HT-29 (cell line): ENCODE measurements around the gene SLC19A1. TPM values are rescaled to one million over a fixed set of nuclear protein-coding genes. Genes with fewer than 3 reads are reported as not detected.

Experiments
- DNase-seq: peaks from one replicate; pipeline ENCODE4 v3.0.0-alpha.2; 2015; ENCODE audit warnings: low spot score
- total RNA-seq: library from RNA; depleted of rRNA; stranded (reverse); fragments of >200 nt; shearing (Covaris generic); gene quantifications from 2 replicates; pipeline ENCODE4 v1.2.3, GENCODE V29; 2014

The SLC19A1 gene
- total RNA-seq, 1 experiment from 2014 or later = 67.4 TPM

- DNase-seq = no peak
Measured at GRCh38 chr21:45558044-45558721, 15.9 kb upstream of the SLC19A1 start.

- no peak for DNase-seq
Measured at GRCh38 chr21:45557616-45558043, 15.4 kb upstream of the SLC19A1 start.

DNA sequence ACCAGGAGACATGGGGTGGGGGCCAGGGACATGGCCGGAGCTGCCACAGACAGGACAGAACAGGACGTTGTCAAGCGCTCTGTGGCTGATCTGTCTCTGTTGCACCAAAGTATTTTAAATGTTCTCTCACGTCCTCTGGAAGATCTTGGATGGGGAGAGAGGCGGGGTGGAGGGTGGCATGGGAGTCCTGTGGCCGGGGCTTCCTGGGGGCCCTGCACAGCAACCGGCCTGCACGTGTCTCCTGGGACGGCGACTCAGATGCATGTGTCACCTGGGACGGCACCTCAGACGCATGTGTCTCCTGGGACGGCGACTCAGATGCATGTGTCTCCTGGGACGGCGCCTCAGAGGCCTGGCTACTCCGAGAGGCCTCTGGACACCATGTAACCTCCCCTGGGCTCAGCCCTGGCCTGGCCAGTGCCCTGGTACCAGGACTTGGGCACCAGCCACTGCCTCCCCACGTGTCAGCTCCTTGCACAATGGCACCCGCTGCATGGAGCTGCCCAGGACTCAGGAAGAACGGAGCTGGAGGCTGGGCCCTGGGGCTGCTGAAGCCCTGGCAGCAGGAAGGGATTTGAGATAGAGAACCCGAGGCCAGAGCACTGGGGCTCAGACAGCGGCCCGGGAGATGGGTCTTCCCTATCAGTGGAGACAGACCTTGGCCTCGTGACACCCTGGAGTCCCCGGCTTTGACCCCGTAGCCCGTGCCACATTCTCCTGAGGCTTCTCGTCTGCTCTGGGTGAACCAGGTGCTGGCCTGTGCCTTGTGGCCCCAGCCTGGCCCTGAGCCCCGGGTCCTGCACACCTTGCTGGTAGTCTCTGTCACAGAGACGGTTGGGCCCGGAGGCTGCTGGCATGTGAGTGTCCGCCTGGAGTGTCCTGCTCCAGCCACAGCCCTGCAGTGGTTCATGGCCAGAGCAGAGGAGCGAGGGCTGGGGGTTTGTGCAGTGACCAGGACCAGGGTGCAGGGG, 14.7 kb upstream of the SLC19A1 start:
- DNase-seq = no peak

DNA sequence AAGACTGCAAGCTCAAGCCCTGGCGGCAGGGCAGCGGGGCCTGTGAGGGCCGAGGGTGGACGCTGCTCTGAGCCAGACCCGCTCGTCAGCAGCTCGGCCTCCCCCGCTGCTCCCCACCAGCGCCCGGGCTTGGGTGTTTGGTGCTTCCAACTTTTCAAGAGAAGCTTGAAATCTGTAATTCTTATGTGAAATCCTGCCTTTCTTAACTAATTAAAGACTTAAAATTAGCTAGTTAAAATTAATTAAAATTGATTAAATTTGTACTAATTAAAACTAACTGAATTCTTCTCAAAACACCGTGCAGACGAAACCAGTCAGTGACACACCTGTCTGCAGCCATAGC, 14.0 kb upstream of the SLC19A1 start:
- no peak for DNase-seq

DNA sequence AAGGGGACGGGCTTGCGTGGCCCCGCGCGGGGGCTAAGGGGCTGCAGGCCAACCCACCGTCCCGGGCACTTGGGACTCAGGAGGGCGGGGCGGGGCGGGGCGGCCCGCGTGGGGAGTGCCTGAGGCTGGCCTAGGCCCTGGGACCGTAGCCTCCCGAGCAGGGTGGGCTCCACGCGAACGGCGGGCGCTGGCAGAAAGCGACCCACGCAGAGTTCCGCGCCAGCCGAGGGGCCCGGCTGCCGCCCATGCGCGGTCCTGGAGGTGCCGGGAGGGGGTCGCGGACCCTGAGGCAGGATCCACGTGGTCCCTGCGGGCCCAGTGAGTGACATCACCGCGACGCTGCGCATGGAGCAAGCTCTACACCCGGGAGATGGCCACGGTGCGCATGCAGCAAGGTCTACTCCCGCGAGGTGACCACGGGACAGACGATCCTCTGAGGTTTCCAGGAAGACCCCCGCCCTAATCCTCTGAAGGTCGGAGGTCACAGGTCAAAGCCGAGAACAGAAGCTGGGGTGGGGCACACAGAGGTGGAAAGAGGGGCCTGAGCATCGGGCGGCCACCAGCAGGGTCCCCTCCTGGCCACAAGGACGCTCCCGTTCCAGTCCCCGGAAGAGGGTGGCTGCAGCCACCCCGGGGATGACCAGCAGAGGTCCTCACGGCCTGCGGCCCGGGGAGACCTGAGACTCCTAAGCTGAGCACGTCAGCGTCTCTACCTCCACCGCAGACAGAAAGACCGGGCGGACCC, 13.5 kb upstream of the SLC19A1 start:
- DNase-seq = peak; percentile 86

DNA sequence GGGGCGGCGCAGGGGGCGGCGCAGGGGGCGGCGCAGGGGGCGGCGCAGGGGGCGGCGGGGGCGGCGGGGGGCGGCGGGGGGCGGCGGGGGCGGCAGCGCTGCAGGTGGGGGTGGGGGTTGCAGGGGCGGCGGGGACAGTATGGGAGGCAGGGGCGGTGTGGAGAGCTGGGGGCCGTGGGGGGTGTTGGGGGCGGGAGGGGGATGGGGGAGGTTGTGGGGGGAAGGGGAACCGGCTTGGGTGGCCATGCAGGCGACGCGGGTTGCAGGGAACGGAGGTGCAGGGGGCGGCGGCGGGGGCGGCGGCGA, 13.0 kb upstream of the SLC19A1 start:
- no peak for DNase-seq

GRCh38 chr21:45554477-45555175, 12.4 kb upstream of the SLC19A1 start:
- peak; percentile 41 for DNase-seq

DNA sequence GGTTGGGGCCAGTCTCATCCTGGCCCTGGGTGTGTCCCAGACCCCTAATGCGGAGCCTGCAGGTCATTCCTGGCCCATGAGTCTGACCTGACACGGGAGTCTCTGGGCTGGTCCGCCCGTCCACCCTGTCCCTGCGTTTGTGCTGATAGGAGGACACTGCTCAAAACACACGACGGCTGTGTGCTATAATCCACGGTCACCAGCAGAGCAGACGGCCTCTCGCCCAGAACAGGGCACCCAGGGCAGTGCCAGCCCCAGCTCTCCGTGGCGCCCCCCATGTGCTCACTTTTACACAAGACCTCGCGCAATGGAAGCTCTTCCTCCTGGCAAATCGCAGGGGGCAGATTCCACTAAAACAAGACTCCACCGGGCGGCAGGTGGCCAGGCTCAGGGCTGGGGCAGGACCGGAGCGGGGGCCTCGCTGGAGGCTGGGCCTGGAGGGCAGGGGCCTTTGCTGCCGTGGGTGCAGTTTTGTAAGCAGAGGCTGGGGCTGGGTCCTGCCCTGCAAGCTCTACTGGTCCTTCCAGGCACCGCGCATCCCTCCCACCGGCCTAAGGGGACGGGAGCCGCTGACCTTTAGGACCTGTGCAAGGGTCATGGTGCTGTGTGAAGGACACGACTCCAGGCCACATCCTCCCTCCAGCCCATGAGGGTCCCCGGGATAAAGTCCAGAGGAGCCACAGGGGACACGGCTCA, 10.6 kb upstream of the SLC19A1 start:
- DNase-seq = no peak

DNA sequence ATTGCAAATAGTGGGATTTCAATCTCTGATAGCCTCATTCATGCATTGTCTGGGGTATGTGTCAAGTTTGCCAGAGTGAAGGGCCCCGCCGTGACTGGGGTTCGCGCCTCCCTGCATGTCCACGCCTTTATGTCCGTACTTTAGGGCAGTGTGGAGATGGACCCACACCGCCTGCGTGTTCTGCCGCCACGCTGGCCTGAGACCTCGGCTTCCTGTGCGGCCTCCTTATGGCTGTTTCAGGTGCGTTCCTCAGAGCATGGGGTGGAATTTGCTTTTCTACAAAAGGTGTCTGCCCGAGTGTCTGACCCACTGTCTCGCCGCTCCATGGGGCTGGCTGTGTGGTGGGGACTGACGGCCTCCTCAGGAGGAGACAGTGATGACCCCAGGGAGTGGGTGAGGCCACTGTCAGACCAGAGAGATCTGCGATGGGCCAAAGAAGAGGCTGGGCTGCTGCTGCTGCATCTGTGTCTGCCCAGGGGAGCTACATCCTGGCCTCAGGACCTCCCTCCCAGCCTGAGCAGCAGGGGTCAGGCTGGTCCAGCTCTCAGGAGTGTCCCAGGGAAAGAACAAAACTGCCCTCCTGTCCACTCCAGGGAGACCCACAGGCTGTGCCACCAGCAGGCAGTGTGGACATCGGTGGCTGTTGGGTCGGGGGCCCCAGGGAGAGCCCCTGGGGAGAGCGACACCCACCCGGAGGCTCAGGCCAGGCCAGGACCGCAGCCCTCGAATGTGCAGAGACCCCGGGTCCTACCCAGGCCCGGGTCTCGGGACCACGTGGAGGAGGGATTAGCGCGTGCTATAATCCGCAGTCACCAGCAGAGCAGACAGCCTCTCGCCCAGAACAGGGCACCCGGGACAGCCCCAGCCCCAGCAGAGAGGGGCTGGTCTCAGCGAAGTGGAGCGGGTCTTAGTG, 9.8 kb upstream of the SLC19A1 start:
- DNase-seq = no peak

DNA sequence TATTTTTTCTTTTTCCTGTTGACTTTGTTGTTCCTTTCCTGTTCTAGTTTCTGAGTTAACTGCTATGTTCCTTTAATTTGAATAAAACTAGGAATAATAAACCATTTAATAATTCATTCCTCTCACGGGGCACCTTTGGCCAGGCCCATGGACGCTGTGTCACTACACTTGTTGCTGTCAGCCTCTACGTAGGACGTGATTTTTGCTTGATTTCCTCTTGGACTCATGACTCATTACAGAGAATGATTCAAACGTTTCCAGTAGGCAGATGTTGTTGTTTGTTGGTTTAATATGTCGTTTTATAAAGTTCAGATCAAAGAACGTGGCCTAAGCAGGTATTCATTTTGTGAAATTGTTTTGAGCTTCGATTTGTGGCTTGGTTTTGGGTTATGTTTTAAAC, 9.1 kb upstream of the SLC19A1 start:
- peak; percentile 34 for DNase-seq

DNA sequence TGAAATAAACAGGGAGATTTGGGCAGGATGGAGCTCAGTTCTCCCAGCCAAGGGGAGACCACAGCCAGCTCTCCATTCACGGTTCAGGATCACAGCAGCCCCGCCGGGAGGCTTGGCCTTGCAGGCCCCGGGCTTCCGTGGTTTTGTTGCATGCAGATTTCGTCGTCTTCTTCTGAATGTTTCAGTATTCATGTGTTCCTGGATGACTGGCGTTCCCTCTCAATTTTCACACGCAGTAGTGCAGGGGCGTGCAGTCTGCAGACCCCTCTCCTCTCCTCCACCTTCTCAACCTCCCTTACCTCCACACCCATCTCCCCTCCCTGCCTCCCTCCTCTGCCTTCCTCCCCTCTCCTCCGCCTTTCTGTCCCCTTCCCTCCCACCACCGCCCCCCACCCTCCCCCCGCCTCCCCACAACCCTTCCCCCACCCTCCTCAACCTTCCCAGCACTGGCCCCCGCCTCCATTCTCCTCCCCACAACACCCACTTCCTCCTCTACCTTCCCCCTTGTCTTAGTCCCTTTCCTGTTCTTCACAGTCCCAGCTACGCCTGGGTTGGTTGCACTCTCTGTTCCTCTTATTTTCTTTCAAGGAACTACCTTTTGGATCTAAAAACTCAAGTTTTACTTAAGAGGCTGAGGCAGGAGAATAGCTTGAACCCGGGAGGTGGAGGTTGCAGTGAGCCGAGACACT, 8.4 kb upstream of the SLC19A1 start:
- no peak for DNase-seq

DNA sequence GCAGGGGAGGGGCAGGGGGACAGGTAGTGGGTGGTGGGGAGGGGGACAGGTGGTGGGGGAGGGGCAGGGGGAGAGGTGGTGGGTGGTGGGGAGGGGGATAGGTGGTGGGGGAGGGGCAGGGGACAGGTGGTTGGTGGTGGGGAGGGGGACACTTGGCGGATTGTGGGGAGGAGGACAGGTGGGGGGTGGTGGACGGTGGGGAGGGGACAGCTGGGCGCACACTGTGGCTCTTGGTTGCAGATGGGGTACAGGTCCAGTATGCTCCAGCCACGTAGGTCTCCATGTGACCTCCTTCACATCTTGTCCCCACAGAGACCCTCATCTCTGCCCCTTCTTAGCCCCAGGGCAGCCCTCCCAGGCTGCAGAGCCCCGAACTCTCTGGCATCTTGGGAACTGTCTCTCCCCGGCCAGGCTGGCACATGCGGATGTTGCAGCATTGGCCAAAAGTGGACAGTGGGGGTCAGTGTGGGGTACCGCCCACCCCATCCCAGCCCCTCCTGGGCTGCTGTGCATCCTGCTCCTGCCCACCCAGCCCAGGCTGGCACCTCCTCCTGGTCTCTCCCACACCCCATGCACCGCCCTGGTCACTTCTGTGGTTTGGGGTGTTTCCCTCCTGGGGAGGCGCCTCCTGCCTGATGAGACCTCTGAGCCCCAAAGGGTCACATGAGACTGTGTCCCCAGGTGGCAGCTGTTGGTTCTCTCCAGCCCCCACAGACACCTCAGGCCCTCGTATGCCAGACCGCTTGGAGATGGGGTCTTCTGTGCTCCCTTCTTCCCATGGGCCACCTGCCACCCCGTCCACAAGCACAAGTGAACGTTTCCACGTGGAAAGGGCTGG, 7.6 kb upstream of the SLC19A1 start:
- no peak for DNase-seq

GRCh38 chr21:45548711-45549491, 6.7 kb upstream of the SLC19A1 start:
- DNase-seq = no peak

- no peak for DNase-seq
Measured at GRCh38 chr21:45547545-45547900, 5.3 kb upstream of the SLC19A1 start.

DNA sequence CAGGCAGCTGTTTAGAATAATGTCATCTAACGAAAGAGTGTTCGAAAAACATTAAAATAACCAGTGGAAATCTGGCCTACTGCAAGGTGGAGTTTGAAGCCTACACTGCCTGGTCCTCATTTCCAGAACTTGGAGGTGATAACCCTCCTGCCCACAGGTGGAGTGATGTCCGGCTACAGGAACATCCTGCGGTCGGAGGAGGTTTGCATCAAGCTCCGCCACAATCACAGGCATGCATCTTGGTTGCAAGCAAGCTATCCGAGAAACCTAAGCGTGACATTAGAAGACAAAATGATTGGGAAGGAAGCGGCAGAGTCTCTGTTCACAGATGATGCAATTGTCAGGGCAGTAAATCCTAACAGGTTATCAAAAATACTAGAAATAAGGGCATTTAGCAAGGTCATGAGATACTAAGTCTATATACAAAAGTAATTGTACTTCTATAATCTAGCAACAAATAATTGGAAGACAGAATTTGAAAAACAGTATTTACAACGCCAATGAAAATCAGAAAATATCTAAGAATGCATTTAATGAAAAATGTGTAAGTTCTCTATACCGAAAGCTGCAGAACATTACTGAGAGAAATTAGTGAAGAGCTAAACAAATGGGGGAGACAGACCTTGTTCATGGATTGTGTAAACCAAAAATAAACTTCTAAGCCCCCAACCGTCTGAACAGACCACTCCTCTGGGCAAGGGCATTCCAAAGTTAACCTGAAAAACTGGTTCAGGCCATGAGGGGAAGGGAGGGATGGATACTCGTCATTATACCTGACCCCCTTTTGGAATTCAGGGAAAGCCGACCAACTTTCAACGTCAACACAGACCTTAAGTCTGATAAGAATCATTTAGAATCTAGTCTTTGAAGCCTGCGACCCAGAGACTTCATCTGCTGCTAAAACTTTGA, 4.7 kb upstream of the SLC19A1 start:
- no peak for DNase-seq

DNA sequence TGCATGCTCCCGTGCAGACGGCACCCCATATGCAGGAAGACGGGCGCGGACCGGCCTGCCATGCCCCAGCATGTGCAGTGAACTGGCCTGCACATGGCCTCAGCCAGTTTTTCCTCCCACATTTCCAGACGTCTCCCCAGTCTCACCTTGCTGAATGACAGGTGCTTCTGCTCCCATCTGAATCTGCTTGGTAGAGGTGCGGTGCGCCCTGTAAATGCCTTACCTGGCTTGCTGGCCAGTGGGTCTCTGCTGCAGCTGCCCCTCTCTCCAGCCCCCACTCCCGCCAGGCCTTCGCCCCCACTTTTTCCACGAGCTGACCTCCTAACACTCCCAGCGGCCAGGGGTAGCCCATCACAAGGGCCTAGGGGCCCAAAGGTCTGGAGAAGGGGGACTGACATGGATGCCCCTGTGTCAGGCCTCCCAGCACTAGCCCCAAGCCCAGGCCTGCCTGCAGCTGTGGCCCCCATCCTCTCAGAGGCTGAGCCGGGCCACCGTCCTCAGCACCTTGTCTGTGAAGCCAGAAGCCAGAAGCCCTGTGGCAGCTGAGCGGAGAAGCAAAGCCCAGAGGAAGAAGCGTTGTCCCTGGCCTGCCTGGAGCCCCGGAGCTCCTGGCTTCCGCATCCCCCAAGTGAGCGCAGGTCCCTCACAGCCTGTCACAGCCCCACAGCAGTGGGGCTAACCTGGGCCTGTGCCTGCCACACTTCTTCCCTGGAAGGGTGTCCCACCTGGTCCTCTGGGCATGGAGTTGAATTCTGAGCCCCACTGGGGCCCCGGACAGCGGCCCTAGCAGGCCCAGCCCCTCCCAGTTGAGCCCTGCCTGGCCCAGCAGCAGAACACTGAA, 3.7 kb upstream of the SLC19A1 start:
- no peak for DNase-seq
